KBM-7 (cell line): Measurements from ENCODE around the gene DAZ1.
"Not testable (repeated sequence)": the region's sequence is repeated elsewhere in the genome, so short reads cannot be mapped to it uniquely, and the experiment has no call there.

Source experiments
- DNase-seq: peaks from one replicate; pipeline ENCODE4 v3.0.0-alpha.2; 2015
- in situ Hi-C: fragments of 300-500 bp; cut with MboI; formaldehyde crosslinking; loops from 2 replicates; pipeline ENCODE4 v1.14.3; 2020; ENCODE audit warnings: low sequenced_read_pairs, low pct_unique_long_range_greater_than_20kb, mixed read lengths

The DAZ1 gene, protein sequence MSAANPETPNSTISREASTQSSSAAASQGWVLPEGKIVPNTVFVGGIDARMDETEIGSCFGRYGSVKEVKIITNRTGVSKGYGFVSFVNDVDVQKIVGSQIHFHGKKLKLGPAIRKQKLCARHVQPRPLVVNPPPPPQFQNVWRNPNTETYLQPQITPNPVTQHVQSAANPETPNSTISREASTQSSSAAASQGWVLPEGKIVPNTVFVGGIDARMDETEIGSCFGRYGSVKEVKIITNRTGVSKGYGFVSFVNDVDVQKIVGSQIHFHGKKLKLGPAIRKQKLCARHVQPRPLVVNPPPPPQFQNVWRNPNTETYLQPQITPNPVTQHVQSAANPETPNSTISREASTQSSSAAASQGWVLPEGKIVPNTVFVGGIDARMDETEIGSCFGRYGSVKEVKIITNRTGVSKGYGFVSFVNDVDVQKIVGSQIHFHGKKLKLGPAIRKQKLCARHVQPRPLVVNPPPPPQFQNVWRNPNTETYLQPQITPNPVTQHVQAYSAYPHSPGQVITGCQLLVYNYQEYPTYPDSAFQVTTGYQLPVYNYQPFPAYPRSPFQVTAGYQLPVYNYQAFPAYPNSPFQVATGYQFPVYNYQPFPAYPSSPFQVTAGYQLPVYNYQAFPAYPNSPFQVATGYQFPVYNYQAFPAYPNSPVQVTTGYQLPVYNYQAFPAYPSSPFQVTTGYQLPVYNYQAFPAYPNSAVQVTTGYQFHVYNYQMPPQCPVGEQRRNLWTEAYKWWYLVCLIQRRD

GRCh38 chrY:23198908-23199307, at the start of gene DAZ1:
DAZ1 (minus strand) TSS chrY:23199008; CDS start chrY:23198800, 208 bp downstream.
- DNase-seq, in situ Hi-C loops: not testable (repeated sequence)

- in situ Hi-C loops, DNase-seq: not testable (repeated sequence)
These were observed 20.4 kb upstream of the DAZ1 start, which contains the start of gene DAZ2 for GRCh38 chrY:23219233-23219632. DAZ2 (plus strand) TSS chrY:23219533; CDS start chrY:23219741, 208 bp downstream.

DNA sequence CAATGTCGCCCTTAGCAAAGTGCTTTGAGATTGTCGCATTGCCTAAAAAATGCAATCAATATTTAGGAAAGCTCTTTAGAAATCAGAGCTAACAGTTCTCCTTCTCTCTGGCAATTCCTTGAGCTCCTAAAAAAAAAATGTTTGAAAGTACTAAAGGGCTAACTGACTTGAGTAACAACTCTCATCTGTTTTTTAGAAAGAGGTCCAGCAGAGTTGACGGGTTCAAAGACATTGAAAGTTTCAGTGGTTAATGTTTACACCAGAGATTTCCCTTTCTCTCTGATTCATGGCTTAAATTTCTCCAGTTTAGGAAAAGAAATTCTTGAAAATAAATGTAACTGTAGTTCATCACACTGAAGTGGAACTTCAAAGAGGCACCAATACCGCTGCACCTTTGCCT, 11.9 kb upstream of the DAZ1 start:
- in situ Hi-C loops, DNase-seq: not testable (repeated sequence)

DNA sequence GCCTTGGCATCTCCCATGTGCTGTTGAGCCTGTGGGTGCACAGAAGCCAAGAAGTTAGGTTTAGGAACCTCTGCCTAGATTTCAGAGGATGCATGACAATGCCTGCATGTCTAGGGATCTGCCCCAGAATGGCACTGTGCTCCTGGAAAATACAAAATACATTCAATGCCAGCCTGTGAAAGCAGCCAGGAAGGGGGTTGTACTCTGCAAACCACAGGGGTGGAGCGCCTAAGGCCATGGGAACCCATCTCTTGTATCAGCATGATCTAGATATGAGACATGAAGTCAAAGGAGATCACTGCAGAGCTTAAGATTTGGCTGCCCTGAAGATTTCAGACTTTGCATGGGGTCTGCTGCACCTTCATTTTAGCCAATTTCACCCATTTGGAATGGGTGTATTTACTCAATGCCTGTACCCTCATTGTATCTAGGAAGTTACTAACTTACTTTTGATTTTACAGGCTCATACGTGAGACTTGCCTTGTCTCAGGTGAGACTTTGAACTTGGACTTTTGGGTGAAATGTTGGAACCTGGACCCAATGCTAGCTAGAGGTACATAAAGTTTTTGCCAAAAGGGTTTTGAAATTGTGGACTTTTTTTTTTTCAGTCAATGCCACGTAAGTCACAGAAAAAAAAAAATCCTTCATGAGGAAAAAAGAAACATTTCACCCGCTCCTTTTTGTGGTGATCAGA, 11.1 kb upstream of the DAZ1 start:
- DNase-seq, in situ Hi-C loops: not testable (repeated sequence)

DNA sequence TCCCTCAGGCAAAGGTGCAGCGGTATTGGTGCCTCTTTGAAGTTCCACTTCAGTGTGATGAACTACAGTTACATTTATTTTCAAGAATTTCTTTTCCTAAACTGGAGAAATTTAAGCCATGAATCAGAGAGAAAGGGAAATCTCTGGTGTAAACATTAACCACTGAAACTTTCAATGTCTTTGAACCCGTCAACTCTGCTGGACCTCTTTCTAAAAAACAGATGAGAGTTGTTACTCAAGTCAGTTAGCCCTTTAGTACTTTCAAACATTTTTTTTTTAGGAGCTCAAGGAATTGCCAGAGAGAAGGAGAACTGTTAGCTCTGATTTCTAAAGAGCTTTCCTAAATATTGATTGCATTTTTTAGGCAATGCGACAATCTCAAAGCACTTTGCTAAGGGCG, 8.6 kb upstream of the DAZ1 start:
- in situ Hi-C loops, DNase-seq: not testable (repeated sequence)
